Measurements from ENCODE around the gene PRICKLE2. TPM values are rescaled to one million over a fixed set of nuclear protein-coding genes. Genes with fewer than 3 reads are reported as not detected.

Gene PRICKLE2
- total and polyA plus RNA-seq, 2 donors (not counting 3 experiments of a cell fraction or from before 2014, with no cell fraction given) = 3.0 to 7.1 TPM

GRCh38 chr3:64074060-64074459, 151.2 kb downstream of the PRICKLE2 start:
- Histone ChIP-seq H3K4me2 (ENCODE audit: insufficient read depth, low read length) (no peak overlapping the region), H3K4me1 (ENCODE audit: control insufficient read depth, extremely low read depth, insufficient read depth, low read length) (no peaks in the 10 kb centered on the region), H2AFZ (ENCODE audit: low read depth, low read length) (no peak overlapping the region), H3K9me1 (replicated peaks; ENCODE audit: control insufficient read depth, extremely low read depth, insufficient read depth, low read length) (no peaks in the 10 kb centered on the region), H3K4me3 (replicated peaks in 1 of 3; ENCODE audit: insufficient read depth in 1 of 3, low read depth in 1 of 3, low read length in 3 of 3) (no peak overlapping the region), H3K79me2 (ENCODE audit: control insufficient read depth, insufficient read depth, low read length) (no peaks in the 10 kb centered on the region), H3K27me3 (ENCODE audit: control insufficient read depth in 2 of 2, insufficient read depth in 2 of 2, low read length in 2 of 2) (peaks cover 3 to 7% of the 10 kb centered on the region in 2 experiments), H4K20me1 (replicated peaks; ENCODE audit: control insufficient read depth, extremely low read depth, insufficient read depth, low read length) (no peaks in the 10 kb centered on the region), H3K9ac (replicated peaks; ENCODE audit: extremely low read depth, insufficient read depth, low read length) (no peak overlapping the region), H3K27ac (ENCODE audit: insufficient read depth, low read depth, low read length) (no peak overlapping the region), H3K9me3 (replicated peaks; ENCODE audit: control insufficient read depth, insufficient read depth, low read length) (no peaks in the 10 kb centered on the region), H3K36me3 (ENCODE audit: control insufficient read depth in 2 of 2, extremely low read depth in 1 of 2, insufficient read depth in 2 of 2, low read length in 2 of 2) (no peaks in the 10 kb centered on the region)
- FAIRE-seq (no peak), DNase-seq (ENCODE audit: low read depth, low spot score) (no peak)
- BruUV-seq (replicated peaks) = no TSS peak
- ChIA-PET POLR2A (no interaction called here), CTCF (interaction anchor here (0.9 to 1.0 kb wide), 3 partner anchors 15 to 151 kb away, joined by 3 to 4 read pairs (median 3); partner anchors contain the start of gene PRICKLE2)
- intact Hi-C loops (cut with micrococcal nuclease) = no loop called here
- TF ChIP-seq POLR2A (IDR thresholded peaks at IDR 0.05; ENCODE audit: low read depth, low read length) (no peak), MYC (IDR thresholded peaks at IDR 0.05; ENCODE audit: low read depth, low read length) (no peak), POLR2AphosphoS5 (IDR thresholded peaks at IDR 0.05; ENCODE audit: insufficient read depth, low read depth, low read length) (no peak), JUN (IDR thresholded peaks at IDR 0.05; ENCODE audit: borderline replicate concordance, insufficient read depth, insufficient read length, low read depth) (no peak), CTCF (IDR thresholded peaks at IDR 0.05; ENCODE audit: extremely low read depth in 1 of 2, insufficient read depth in 1 of 2, low read depth in 1 of 2, low read length in 2 of 2) (no peak), MAX (IDR thresholded peaks at IDR 0.05; ENCODE audit: insufficient read depth, insufficient read length) (no peak), EZH2 (IDR thresholded peaks at IDR 0.05; ENCODE audit: borderline replicate concordance, low read depth, low read length, severe bottlenecking) (no peak)
- dilution Hi-C loops (cut with MboI; ENCODE audit: extremely low pct_ligation_motif_present, low sequenced_read_pairs) = no loop called here
